HG02981 (cell line): ENCODE measurements around the gene RPRD2.
"Not testable (repeated sequence)": the region's sequence is repeated elsewhere in the genome, so short reads cannot be mapped to it uniquely, and the experiment has no call there.

Experiments used
- ATAC-seq: cut with Tn5 transposase; IDR thresholded peaks from one replicate; pipeline ENCODE4 v1.9.1; 2021; ENCODE audit warnings: mild to moderate bottlenecking, moderate library complexity; ENCODE audit not compliant: unreplicated experiment

Gene RPRD2

GRCh38 chr1:150363426-150364230 lies at the start of gene RPRD2:
Gene RPRD2 (plus strand): TSS chr1:150364147. CDS start chr1:150364715, 568 bp downstream.
- ATAC-seq = peak; percentile 81

GRCh38 chr1:150314691-150315090 lies 49.3 kb upstream of the RPRD2 start:
- not testable (repeated sequence) for ATAC-seq

GRCh38 chr1:150320667-150320978 lies 43.3 kb upstream of the RPRD2 start:
- ATAC-seq = no peak

GRCh38 chr1:150321826-150322166 lies 42.2 kb upstream of the RPRD2 start:
- no peak for ATAC-seq

- no peak for ATAC-seq
These were observed 41.6 kb upstream of the RPRD2 start for GRCh38 chr1:150322310-150322709.

GRCh38 chr1:150332651-150333290 lies 31.2 kb upstream of the RPRD2 start:
- no peak for ATAC-seq

GRCh38 chr1:150346316-150346715 lies 17.6 kb upstream of the RPRD2 start:
- ATAC-seq = no peak

- ATAC-seq = no peak
These were observed 11.1 kb upstream of the RPRD2 start for GRCh38 chr1:150352866-150353265.

GRCh38 chr1:150362721-150363425 lies 1.1 kb upstream of the RPRD2 start:
- no peak for ATAC-seq

- ATAC-seq = no peak
These were observed 470 bp downstream of the RPRD2 start for GRCh38 chr1:150364231-150365003.

- ATAC-seq = no peak
These were observed 2.0 kb downstream of the RPRD2 start for GRCh38 chr1:150365941-150366340.

GRCh38 chr1:150366416-150367296 lies 2.7 kb downstream of the RPRD2 start:
- ATAC-seq = no peak

GRCh38 chr1:150371110-150371509 lies 7.2 kb downstream of the RPRD2 start:
- no peak for ATAC-seq

- no peak for ATAC-seq
These were observed 8.6 kb downstream of the RPRD2 start for GRCh38 chr1:150372580-150372979.

- ATAC-seq = no peak
These were observed 12.2 kb downstream of the RPRD2 start for GRCh38 chr1:150376110-150376509.

GRCh38 chr1:150383631-150384324 lies 19.8 kb downstream of the RPRD2 start:
- ATAC-seq = no peak

- no peak for ATAC-seq
These were observed 21.8 kb downstream of the RPRD2 start for GRCh38 chr1:150385537-150386445.

- no peak for ATAC-seq
These were observed 22.6 kb downstream of the RPRD2 start for GRCh38 chr1:150386592-150386991.

GRCh38 chr1:150387200-150387599 lies 23.3 kb downstream of the RPRD2 start:
- ATAC-seq = no peak
